Measurements from ENCODE around the gene PRSS21. TPM values are rescaled to one million over a fixed set of nuclear protein-coding genes. Genes with fewer than 3 reads are reported as not detected.

PRSS21 gene
- polyA plus RNA-seq, 1 of the 3 experiments (the other 2 are of a cell fraction) = not detected

GRCh38 chr16:2860826-2861567 is 44.0 kb downstream of the PRSS21 start:
- WGBS (ENCODE audit: low lambda C conversion rate) = 72% methylated on average over 7 of the region's 8 CpGs
- no peak overlapping the region for H3K4me3 ChIP-seq (ENCODE audit: low read depth in 2 of 2, low read length in 1 of 2)

GRCh38 chr16:2865651-2866050 is 48.6 kb downstream of the PRSS21 start:
- H3K79me2 ChIP-seq (ENCODE audit: insufficient read depth) = no peaks in the 10 kb centered on the region
- no peak overlapping the region for H3K27ac ChIP-seq (ENCODE audit: low read depth in 2 of 2, low read length in 1 of 2)
- no peak for TF ChIP-seq ELF1 (IDR thresholded peaks at IDR 0.05)
- no peak for TF ChIP-seq PBX3 (IDR thresholded peaks at IDR 0.05)
- no peak for TF ChIP-seq SIN3A (IDR thresholded peaks at IDR 0.05; ENCODE audit: borderline replicate concordance, low read depth, low read length)
- no peak for TF ChIP-seq USF1 (IDR thresholded peaks at IDR 0.05; ENCODE audit: borderline replicate concordance, low read depth)
- no peak for TF ChIP-seq YY1 (IDR thresholded peaks at IDR 0.05; ENCODE audit: low read depth)
- TF ChIP-seq NRF1 (IDR thresholded peaks at IDR 0.05; ENCODE audit: low read depth, low read length) = no peak
- TF ChIP-seq RXRA (IDR thresholded peaks at IDR 0.05; ENCODE audit: borderline replicate concordance, low read depth) = no peak
- peaks cover 11% of the 10 kb centered on the region for H3F3A ChIP-seq (replicated peaks; ENCODE audit: insufficient read depth)
- H3K4me1 ChIP-seq (ENCODE audit: control insufficient read depth in 1 of 2, insufficient read depth in 2 of 2, low read depth in 1 of 2, low read length in 1 of 2) = peaks cover 4 to 5% of the 10 kb centered on the region in 2 experiments; a peak in 3 of 4 replicates
- 41% methylated on average over 4 of the region's 4 CpGs for WGBS (ENCODE audit: low lambda C conversion rate)
- H4K20me1 ChIP-seq (ENCODE audit: insufficient read depth) = no peaks in the 10 kb centered on the region
- H3K4me2 ChIP-seq = no peak overlapping the region
- H3K36me3 ChIP-seq (replicated peaks in 1 of 2; ENCODE audit: control insufficient read depth in 1 of 2, insufficient read depth in 2 of 2, low read length in 1 of 2) = no peaks in the 10 kb centered on the region
- H3K4me3 ChIP-seq (ENCODE audit: low read depth in 2 of 2, low read length in 1 of 2) = no peak overlapping the region
- ChIA-PET POLR2A (no interaction called here), CTCF (interaction anchor here (10.9 kb wide), 1 partner anchor 27 kb away, joined by 144 read pairs; no protein-coding TSS in a partner anchor)
- no peaks in the 10 kb centered on the region for H3K9me3 ChIP-seq
- H2AFZ ChIP-seq (ENCODE audit: low read depth) = no peak overlapping the region
- no peaks in the 10 kb centered on the region for H3K27me3 ChIP-seq (ENCODE audit: insufficient read depth)
- no peaks in the 10 kb centered on the region for H3K9me2 ChIP-seq
- no peak overlapping the region for H3K9ac ChIP-seq
- no peak for DNase-seq

More at GRCh38 chr16:2860826-2861567, 44.0 kb downstream of the PRSS21 start:
- Histone ChIP-seq H3F3A (replicated peaks; ENCODE audit: insufficient read depth) (no peaks in the 10 kb centered on the region), H3K79me2 (ENCODE audit: insufficient read depth) (no peaks in the 10 kb centered on the region), H3K9me3 (no peaks in the 10 kb centered on the region), H3K9me2 (no peaks in the 10 kb centered on the region), H2AFZ (ENCODE audit: low read depth) (no peak overlapping the region), H3K27me3 (ENCODE audit: insufficient read depth) (no peaks in the 10 kb centered on the region; the same call in 1 of the 2 replicates), H4K20me1 (ENCODE audit: insufficient read depth) (no peaks in the 10 kb centered on the region), H3K4me2 (no peak overlapping the region), H3K27ac (ENCODE audit: low read depth in 2 of 2, low read length in 1 of 2) (no peak overlapping the region), H3K4me1 (ENCODE audit: control insufficient read depth in 1 of 2, insufficient read depth in 2 of 2, low read depth in 1 of 2, low read length in 1 of 2) (no peaks in the 10 kb centered on the region; a peak in 1 of 4 replicates), H3K36me3 (replicated peaks in 1 of 2; ENCODE audit: control insufficient read depth in 1 of 2, insufficient read depth in 2 of 2, low read length in 1 of 2) (no peaks in the 10 kb centered on the region), H3K9ac (no peak overlapping the region)
- TF ChIP-seq GATA2 (CRISPR knock-in tag; IDR thresholded peaks at IDR 0.05) (no peak), REST (IDR thresholded peaks at IDR 0.05; ENCODE audit: low read depth, low read length) (peak; percentile 96)
- ChIA-PET POLR2A (interaction anchor here (0.6 kb wide), 1 partner anchor 121 kb away, joined by 3 read pairs; no protein-coding TSS in a partner anchor), CTCF (interaction anchor here (0.6 to 2.2 kb wide), 5 partner anchors 9 to 188 kb away, joined by 3 to 16 read pairs (median 3); no protein-coding TSS in a partner anchor)
- no peak for DNase-seq
